Ectodermal cell (in vitro differentiated cells): Measurements from ENCODE around the gene ANKS6.

Experiments
- H3K27ac ChIP-seq: 2 replicates; pipeline ENCODE4 v1.7.0; 2013; ENCODE audit warnings: mild to moderate bottlenecking, low read depth, low read length; ENCODE audit not compliant: insufficient read depth, poor library complexity, severe bottlenecking
- H3K27me3 ChIP-seq: 2 replicates; pipeline ENCODE4 v1.7.0; 2013; ENCODE audit warnings: mild to moderate bottlenecking, low read length; ENCODE audit not compliant: insufficient read depth, control insufficient read depth, poor library complexity, severe bottlenecking
- H3K36me3 ChIP-seq: one replicate; pipeline ENCODE4 v1.7.0; 2013; ENCODE audit warnings: low read length; ENCODE audit not compliant: control insufficient read depth, insufficient read depth
- H3K4me1 ChIP-seq: one replicate; pipeline ENCODE4 v1.7.0; 2013; ENCODE audit warnings: low read length; ENCODE audit not compliant: control insufficient read depth, insufficient read depth
- H3K4me3 ChIP-seq: 2 replicates; pipeline ENCODE4 v1.7.0; 2013; ENCODE audit warnings: low read depth, low read length, control low read depth; ENCODE audit not compliant: insufficient read depth
- H3K9me3 ChIP-seq: 2 replicates; pipeline ENCODE4 v1.7.0; 2013; ENCODE audit warnings: mild to moderate bottlenecking, low read length, moderate library complexity; ENCODE audit not compliant: control insufficient read depth
- WGBS, 2 experiments: methylation state at CpG; one replicate each; pipeline ENCODE4 v1.1.7; 2013; ENCODE audit warnings: missing lambda C conversion rate in 2 of 2; 5-methylcytosine and 5-hydroxymethylcytosine counted together

The ANKS6 gene

DNA sequence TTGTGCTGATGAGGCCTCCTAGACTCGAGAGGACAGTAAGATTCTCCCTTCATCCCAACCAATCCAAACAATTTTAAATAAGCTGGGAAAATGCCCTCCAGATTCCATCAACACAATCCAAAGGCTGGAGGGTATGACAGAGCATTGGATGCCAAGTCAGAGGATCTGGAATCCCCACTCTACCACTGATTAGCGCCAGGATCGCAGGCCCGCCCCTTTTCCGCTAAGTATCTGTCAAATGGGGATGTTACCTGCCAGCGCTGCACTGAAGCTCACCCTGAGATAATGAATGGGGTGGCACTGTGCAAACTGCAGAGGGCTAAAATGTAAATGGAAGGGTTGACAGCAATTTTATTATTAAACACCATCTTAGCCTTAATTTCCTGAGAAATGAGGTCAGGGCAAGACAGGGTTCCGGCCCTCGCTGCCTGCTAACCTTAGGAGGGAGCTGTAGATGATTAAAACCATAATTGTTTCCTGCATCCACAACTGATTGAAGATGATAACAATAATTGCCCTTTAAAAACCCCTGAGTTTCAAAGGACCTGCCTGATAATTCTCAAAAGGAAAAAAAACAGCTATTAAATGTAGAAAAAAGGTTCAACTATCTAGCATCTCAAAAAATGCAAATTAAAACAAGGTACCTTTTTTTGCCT, 56.0 kb downstream of the ANKS6 start:
- Histone ChIP-seq H3K4me3 (no peak overlapping the region), H3K36me3 (peaks cover 12% of the 10 kb centered on the region), H3K27me3 (no peaks in the 10 kb centered on the region), H3K9me3 (no peaks in the 10 kb centered on the region), H3K4me1 (no peaks in the 10 kb centered on the region), H3K27ac (no peak overlapping the region)
- WGBS, 2 experiments: 90 to 92% methylated on average over 6 to 8 of the region's 8 CpGs

DNA sequence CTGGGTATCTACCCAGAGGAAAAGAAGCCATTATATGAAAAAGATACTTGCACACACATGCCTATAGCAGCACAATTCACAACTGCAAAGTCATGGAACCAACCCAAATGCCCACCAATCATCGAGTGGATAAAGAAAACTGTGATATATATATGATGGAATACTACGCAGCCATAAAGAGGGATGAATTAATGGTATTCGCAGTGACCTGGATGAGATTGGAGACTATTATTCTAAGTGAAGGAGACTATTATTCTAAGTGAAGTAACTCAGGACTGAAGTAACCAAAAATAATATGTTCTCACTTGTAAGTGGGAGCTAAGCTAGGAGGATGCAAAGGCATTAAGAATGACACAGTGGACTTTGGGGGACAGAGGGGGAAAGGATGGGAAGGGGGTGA, 57.6 kb downstream of the ANKS6 start:
- H3K27me3 ChIP-seq: no peaks in the 10 kb centered on the region
- no peaks in the 10 kb centered on the region for H3K36me3 ChIP-seq
- WGBS, 2 experiments: 93 to 98% methylated on average over 3 of the region's 3 CpGs
- H3K4me3 ChIP-seq: no peak overlapping the region
- no peaks in the 10 kb centered on the region for H3K4me1 ChIP-seq
- no peaks in the 10 kb centered on the region for H3K9me3 ChIP-seq
- H3K27ac ChIP-seq: no peak overlapping the region

DNA sequence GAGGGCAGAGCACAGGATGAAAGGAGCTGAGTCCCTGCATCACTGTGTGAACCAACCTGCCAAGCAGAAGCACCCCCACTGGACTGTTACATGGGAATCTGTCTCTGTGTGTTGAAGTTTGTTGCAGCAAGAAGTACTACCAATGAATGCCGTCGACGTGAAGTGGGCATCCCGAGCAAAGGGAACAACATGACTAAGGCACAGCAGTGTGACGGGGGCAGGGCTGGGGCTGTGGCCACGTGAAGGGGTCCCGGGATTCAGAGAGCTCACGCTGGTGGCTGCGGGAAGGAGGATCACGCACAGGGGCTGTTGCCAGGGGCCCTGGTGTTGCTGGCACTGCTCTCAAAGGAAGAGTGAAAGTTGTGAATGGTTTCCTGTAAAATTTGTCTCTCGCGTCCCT, 60.1 kb downstream of the ANKS6 start:
- Histone ChIP-seq H3K4me1 (no peaks in the 10 kb centered on the region), H3K36me3 (no peaks in the 10 kb centered on the region), H3K4me3 (no peak overlapping the region), H3K27ac (no peak overlapping the region), H3K9me3 (no peaks in the 10 kb centered on the region), H3K27me3 (no peaks in the 10 kb centered on the region)
- WGBS, 2 experiments: 94 to 96% methylated on average over 12 of the region's 12 CpGs

DNA sequence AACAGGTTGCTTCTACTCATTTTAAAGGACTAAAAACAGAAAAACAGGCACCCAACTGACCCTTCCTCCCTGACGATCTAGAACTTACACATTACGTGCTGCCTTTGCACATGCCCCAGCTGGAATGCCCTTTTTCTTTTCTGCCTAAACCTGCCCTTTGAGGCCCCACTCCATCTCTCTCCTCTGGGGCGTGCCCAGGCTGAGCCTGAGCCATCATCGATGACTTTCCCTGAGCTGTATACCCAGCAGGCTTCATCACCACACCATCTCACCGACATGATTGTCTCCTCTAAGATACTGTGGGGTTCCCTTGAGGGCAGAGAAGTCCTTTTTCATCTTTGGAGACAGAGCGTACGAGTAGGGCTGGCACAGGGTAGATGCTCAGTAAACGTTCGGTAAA, 63.6 kb downstream of the ANKS6 start:
- Histone ChIP-seq H3K9me3 (no peaks in the 10 kb centered on the region), H3K36me3 (no peaks in the 10 kb centered on the region), H3K4me3 (no peak overlapping the region), H3K27ac (no peak overlapping the region), H3K27me3 (no peaks in the 10 kb centered on the region), H3K4me1 (no peaks in the 10 kb centered on the region)
- 94% methylated on average over 9 of the region's 9 CpGs for WGBS, 2 experiments

DNA sequence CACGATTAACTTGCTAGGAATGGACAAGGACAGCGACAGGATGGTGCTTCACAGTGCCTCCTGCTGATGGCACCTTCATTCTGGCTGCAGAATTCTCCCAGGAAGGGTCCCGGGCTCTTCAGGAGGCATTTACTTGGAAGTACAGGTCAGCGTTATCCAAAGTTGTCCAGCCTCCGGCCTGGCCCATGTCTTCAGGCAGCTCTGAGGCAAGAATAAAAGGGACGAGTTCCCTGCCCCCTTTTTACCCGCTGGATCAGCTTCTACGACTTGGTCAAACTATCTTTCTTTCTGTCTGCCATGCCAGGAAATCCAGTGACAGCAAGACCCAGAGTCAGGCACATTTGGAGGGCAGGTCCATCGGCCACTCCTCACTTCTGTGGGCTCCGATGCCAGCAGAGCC, 64.3 kb downstream of the ANKS6 start:
- WGBS, 2 experiments: 93% methylated on average over 10 of the region's 10 CpGs
- no peaks in the 10 kb centered on the region for H3K27me3 ChIP-seq
- no peak overlapping the region for H3K4me3 ChIP-seq
- H3K9me3 ChIP-seq: no peaks in the 10 kb centered on the region
- no peaks in the 10 kb centered on the region for H3K36me3 ChIP-seq
- no peak overlapping the region for H3K27ac ChIP-seq
- no peaks in the 10 kb centered on the region for H3K4me1 ChIP-seq

DNA sequence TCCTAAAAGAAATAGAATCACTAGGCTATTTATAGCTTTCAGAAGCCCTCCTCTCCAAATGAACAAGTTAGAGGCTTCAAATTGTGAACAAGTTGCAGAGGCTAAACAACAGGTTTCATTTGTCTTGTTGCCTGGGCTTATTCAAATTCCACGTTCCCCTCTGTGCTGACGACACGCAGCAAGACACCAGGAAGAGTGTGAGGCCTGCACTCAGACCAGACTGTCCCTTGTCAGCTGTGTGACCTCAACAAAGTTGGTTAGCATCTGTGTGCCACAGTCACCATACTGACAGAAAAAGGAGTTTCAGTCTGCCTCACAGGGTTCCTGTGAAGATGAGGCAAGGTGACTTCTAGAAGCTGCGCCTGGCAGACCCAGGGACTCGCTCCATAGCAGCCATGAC, 65.5 kb downstream of the ANKS6 start:
- WGBS, 2 experiments: 83 to 89% methylated on average over 5 of the region's 5 CpGs

DNA sequence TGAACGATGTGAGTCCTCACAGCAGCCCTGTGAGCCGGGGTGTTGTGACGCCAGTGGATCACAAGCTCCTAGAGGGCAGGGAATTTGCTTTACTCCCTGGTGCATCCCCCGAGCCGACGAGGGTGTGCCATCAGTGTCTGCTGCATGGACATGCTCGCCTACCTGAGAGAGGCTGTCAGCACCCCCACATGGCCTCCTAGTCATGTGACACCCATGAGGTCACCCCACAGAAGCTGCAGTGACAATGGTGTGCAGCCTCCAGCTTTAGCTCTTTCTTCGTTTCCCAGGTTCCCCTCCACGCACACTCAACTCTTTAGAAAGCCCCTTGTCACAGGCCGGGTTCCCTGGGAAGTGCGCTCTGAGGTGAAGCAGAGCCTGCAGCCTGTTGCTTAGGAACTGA, 67.9 kb downstream of the ANKS6 start:
- Histone ChIP-seq H3K4me3 (no peak overlapping the region), H3K36me3 (no peaks in the 10 kb centered on the region), H3K9me3 (no peaks in the 10 kb centered on the region), H3K4me1 (no peaks in the 10 kb centered on the region), H3K27ac (no peak overlapping the region), H3K27me3 (no peaks in the 10 kb centered on the region)
- 92 to 93% methylated on average over 11 of the region's 11 CpGs for WGBS, 2 experiments

More for the DNA sequence above, 65.5 kb downstream of the ANKS6 start:
- Histone ChIP-seq H3K4me1 (no peaks in the 10 kb centered on the region), H3K9me3 (no peaks in the 10 kb centered on the region), H3K4me3 (no peak overlapping the region), H3K36me3 (no peaks in the 10 kb centered on the region), H3K27ac (no peak overlapping the region), H3K27me3 (no peaks in the 10 kb centered on the region)

DNA sequence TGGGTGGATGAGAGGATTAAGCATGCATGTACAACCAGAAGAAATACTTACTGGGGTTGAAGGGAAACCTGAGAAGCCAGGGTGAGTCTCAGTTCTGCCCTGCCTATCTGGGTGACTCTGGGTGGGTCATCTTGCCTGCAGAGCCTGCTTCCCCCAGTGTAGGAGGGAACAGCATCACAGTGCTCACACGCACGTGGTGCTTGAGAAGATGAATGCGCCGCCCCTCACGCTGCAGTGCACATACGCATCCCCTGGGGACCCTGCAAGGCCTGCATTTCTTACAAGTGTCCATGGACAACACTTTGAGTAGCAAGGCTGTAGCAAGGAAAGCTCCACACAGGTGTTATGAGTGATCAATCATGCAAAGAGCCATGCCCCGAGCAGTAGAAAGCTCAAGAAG, 68.9 kb downstream of the ANKS6 start:
- no peaks in the 10 kb centered on the region for H3K27me3 ChIP-seq
- H3K4me3 ChIP-seq: no peak overlapping the region
- H3K9me3 ChIP-seq: no peaks in the 10 kb centered on the region
- no peaks in the 10 kb centered on the region for H3K36me3 ChIP-seq
- no peak overlapping the region for H3K27ac ChIP-seq
- H3K4me1 ChIP-seq: no peaks in the 10 kb centered on the region
- 88 to 92% methylated on average over 7 of the region's 7 CpGs for WGBS, 2 experiments

DNA sequence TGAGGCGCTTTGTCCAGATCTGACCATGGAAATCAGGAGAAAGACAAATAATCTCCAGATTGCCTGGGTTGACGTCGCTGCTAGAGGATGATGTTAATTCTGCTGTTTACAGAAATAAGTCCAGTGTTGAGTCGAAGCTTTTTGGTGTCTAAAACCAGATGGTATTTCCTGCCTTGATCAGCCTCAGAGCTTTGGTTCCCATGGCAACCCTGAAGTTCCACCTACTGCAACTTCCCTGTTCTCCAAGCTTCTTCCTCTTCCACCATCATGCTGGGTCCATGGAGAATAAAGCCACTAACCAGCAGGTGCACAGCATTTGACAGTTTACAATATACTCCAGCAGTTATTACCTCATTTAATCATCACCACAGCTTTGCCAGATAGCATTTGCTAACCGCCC, 69.6 kb downstream of the ANKS6 start:
- Histone ChIP-seq H3K36me3 (no peaks in the 10 kb centered on the region), H3K9me3 (no peaks in the 10 kb centered on the region), H3K27ac (no peak overlapping the region), H3K4me1 (no peaks in the 10 kb centered on the region), H3K4me3 (no peak overlapping the region), H3K27me3 (no peaks in the 10 kb centered on the region)
- WGBS, 2 experiments: 90 to 93% methylated on average over 5 of the region's 5 CpGs

DNA sequence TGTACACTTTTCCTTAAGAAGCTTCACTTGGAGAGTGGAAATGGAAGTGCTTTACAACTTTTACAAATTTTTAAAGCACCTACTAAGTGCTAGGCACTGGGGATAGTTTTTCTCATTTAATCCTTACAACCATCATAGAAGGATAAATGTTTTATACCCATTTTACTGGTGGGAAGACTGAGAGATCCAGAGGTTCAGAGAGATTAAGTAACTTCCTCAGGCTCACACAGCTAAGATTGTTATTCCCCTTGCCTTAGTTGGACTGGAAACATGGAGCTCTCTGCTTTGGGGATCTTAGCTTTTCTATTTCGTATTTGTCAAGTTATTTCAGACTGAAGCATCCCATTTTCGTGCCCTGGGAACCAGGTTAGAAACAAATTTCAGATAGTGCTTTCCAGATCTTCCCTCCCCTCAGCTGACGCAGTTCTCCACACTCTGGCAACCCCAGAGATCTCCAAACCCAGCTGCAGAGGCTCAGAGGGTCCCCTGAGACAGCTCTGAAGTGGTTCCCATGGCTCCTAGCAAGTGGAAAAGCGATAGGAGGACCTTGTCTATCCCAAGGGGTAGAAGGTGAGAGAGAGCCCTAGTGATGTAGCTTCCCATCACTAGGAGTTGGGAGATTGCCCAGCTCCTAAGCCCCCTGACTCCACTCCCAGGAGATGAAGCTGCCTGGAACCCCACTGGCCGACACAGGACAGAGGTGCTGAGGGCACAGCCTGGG, 71.4 kb downstream of the ANKS6 start:
- no peak overlapping the region for H3K27ac ChIP-seq
- H3K4me3 ChIP-seq: no peak overlapping the region
- no peaks in the 10 kb centered on the region for H3K36me3 ChIP-seq
- no peaks in the 10 kb centered on the region for H3K9me3 ChIP-seq
- no peaks in the 10 kb centered on the region for H3K4me1 ChIP-seq
- no peaks in the 10 kb centered on the region for H3K27me3 ChIP-seq
- 90% methylated on average over 5 of the region's 5 CpGs for WGBS, 2 experiments
